NB4 (cell line): ENCODE measurements around the gene FREY1.

ENCODE experiments used
- DNase-seq: peaks from one replicate; pipeline ENCODE4 v3.0.0; 2010; ENCODE audit warnings: low read depth
- H3K4me3 ChIP-seq: one replicate; pipeline ENCODE4 v1.5.1; 2011; ENCODE audit warnings: mild to moderate bottlenecking, low read depth, low read length, moderate library complexity
- CTCF ChIP-seq: IDR thresholded peaks from one replicate; pipeline ENCODE4 v1.5.1; 2012; ENCODE audit warnings: low read depth, low read length
- MAX ChIP-seq: IDR thresholded peaks from 2 replicates; pipeline ENCODE4 v1.6.1; 2011; ENCODE audit warnings: low read depth, low read length
- MYC ChIP-seq: IDR thresholded peaks from 2 replicates; pipeline ENCODE4 v1.6.1; 2011; ENCODE audit warnings: low read depth, low read length
- POLR2A ChIP-seq: IDR thresholded peaks from 2 replicates; pipeline ENCODE4 v1.6.1; 2011; ENCODE audit warnings: mild to moderate bottlenecking; ENCODE audit not compliant: insufficient read length; ENCODE audit errors: extremely low read depth

The FREY1 gene

GRCh38 chr11:45899448-45900174 is 7.5 kb downstream of the FREY1 start:
- peak; percentile 46 for DNase-seq
- H3K4me3 ChIP-seq = no peak overlapping the region
- no peak for TF ChIP-seq MAX
- no peak for TF ChIP-seq CTCF
- TF ChIP-seq POLR2A = no peak

GRCh38 chr11:45899086-45899447 is 8.0 kb downstream of the FREY1 start:
- no peak for DNase-seq
- no peak for TF ChIP-seq POLR2A
- no peak for TF ChIP-seq MAX
- no peak for TF ChIP-seq CTCF
- TF ChIP-seq MYC = no peak
- H3K4me3 ChIP-seq = no peak overlapping the region

- no peak for DNase-seq
- TF ChIP-seq MAX (no peak), CTCF (no peak), MYC (no peak), POLR2A (no peak)
- no peak overlapping the region for H3K4me3 ChIP-seq
Measured at GRCh38 chr11:45897556-45897955, 9.5 kb downstream of the FREY1 start.

- TF ChIP-seq POLR2A (no peak), MYC (no peak), CTCF (no peak), MAX (no peak)
- no peak overlapping the region for H3K4me3 ChIP-seq
- no peak for DNase-seq
Measured at GRCh38 chr11:45896422-45896984, 10.6 kb downstream of the FREY1 start.

GRCh38 chr11:45895553-45896259 is 11.4 kb downstream of the FREY1 start:
- no peak for DNase-seq
- TF ChIP-seq MYC (no peak), CTCF (no peak), MAX (no peak), POLR2A (no peak)
- no peak overlapping the region for H3K4me3 ChIP-seq
